ENCODE measurements around the gene ADAMTS10.

DNA sequence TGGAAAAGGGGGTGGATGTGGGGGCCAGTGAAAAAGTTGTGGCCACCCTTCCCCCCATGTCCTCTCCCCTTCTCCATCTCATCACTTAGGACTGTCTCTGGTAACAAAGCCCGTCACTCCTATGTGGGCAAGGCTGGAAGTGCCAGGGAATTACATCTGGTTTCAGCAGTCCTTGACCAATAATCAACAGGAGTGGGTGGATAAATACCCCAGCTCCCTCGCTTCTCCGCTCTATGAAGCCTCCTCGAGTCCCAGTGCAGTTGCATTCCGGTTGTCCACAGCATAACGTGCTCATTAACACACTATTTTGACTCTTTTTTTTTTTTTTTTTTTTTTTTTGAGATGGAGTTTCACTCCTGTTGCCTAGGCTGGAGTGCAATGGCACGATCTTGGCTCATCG is 64.8 kb downstream of the ADAMTS10 start:
- TF ChIP-seq, protein P1, sequence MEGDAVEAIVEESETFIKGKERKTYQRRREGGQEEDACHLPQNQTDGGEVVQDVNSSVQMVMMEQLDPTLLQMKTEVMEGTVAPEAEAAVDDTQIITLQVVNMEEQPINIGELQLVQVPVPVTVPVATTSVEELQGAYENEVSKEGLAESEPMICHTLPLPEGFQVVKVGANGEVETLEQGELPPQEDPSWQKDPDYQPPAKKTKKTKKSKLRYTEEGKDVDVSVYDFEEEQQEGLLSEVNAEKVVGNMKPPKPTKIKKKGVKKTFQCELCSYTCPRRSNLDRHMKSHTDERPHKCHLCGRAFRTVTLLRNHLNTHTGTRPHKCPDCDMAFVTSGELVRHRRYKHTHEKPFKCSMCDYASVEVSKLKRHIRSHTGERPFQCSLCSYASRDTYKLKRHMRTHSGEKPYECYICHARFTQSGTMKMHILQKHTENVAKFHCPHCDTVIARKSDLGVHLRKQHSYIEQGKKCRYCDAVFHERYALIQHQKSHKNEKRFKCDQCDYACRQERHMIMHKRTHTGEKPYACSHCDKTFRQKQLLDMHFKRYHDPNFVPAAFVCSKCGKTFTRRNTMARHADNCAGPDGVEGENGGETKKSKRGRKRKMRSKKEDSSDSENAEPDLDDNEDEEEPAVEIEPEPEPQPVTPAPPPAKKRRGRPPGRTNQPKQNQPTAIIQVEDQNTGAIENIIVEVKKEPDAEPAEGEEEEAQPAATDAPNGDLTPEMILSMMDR (IDR thresholded peaks at IDR 0.05; ENCODE audit: poor library complexity), result no peak
- TF ChIP-seq EZH2 (IDR thresholded peaks at IDR 0.05; ENCODE audit: borderline replicate concordance) (no peak), EZH2phosphoT487 (IDR thresholded peaks at IDR 0.05; ENCODE audit: low read depth, severe bottlenecking, unreplicated experiment) (no peak)
